Nephron (organoid): ENCODE results near the gene UNC13C.
A peak's percentile ranks its signal among the peaks of the same experiment; 100 is the strongest.
"Not testable (repeated sequence)": the region's sequence is repeated elsewhere in the genome, so short reads cannot be mapped to it uniquely, and the experiment has no call there.

Experiments used
- H3K27ac Mint-ChIP-seq, 3 experiments: 2 replicates each; pipeline ENCODE4 v1.8.0; 2020; ENCODE audit warnings: mixed read lengths in 3 of 3, mild to moderate bottlenecking in 2 of 3, moderate library complexity in 1 of 3
- H3K27me3 Mint-ChIP-seq: 2 replicates; pipeline ENCODE4 v1.8.0; 2021; ENCODE audit warnings: low read depth, mild to moderate bottlenecking, moderate library complexity, mixed read lengths
- H3K36me3 Mint-ChIP-seq: 2 replicates; pipeline ENCODE4 v1.8.0; 2020; ENCODE audit warnings: low read depth, mixed read lengths
- H3K4me1 Mint-ChIP-seq: 2 replicates; pipeline ENCODE4 v1.8.0; 2020; ENCODE audit warnings: mixed read lengths
- H3K4me3 Mint-ChIP-seq, 3 experiments: 2 replicates each; pipeline ENCODE4 v1.8.0; 2020; ENCODE audit warnings: mild to moderate bottlenecking in 3 of 3, mixed read lengths in 3 of 3, moderate library complexity in 2 of 3
- H3K9me3 Mint-ChIP-seq: 2 replicates; pipeline ENCODE4 v1.8.0; 2020; ENCODE audit warnings: mixed read lengths
- TF ChIP-seq, protein P1 (sequence below), 3 experiments: fragments of 200-600 bp; sonication (generic); IDR thresholded peaks; one replicate each; pipeline ENCODE4 v1.5.0; 2021; ENCODE audit warnings: antibody characterized with exemption in 3 of 3; ENCODE audit not compliant: unreplicated experiment in 3 of 3

The UNC13C gene

GRCh38 chr15:53978253-53978906 lies at the start of gene UNC13C:
Gene UNC13C, plus strand, starts transcription at chr15:53978441. Its CDS starts 34,463 bp downstream, at chr15:54012904.
- Mint-ChIP-seq H3K27me3 (peaks cover 46% of the 10 kb centered on the region), H3K4me3 (peak within 1 kb of the TSS; percentile 84 to 92 (median 87)), H3K36me3 (no peaks in the 10 kb centered on the region), H3K27ac (peak within 1 kb of the TSS; percentile 21 to 82 (median 45)), H3K4me1 (peaks cover 19% of the 10 kb centered on the region), H3K9me3 (no peaks in the 10 kb centered on the region)
- TF ChIP-seq, protein P1, sequence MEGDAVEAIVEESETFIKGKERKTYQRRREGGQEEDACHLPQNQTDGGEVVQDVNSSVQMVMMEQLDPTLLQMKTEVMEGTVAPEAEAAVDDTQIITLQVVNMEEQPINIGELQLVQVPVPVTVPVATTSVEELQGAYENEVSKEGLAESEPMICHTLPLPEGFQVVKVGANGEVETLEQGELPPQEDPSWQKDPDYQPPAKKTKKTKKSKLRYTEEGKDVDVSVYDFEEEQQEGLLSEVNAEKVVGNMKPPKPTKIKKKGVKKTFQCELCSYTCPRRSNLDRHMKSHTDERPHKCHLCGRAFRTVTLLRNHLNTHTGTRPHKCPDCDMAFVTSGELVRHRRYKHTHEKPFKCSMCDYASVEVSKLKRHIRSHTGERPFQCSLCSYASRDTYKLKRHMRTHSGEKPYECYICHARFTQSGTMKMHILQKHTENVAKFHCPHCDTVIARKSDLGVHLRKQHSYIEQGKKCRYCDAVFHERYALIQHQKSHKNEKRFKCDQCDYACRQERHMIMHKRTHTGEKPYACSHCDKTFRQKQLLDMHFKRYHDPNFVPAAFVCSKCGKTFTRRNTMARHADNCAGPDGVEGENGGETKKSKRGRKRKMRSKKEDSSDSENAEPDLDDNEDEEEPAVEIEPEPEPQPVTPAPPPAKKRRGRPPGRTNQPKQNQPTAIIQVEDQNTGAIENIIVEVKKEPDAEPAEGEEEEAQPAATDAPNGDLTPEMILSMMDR (IDR thresholded peaks at IDR 0.05; ENCODE audit: unreplicated experiment in 3 of 3) = peak in 1 of 3 experiments; percentile 2

DNA sequence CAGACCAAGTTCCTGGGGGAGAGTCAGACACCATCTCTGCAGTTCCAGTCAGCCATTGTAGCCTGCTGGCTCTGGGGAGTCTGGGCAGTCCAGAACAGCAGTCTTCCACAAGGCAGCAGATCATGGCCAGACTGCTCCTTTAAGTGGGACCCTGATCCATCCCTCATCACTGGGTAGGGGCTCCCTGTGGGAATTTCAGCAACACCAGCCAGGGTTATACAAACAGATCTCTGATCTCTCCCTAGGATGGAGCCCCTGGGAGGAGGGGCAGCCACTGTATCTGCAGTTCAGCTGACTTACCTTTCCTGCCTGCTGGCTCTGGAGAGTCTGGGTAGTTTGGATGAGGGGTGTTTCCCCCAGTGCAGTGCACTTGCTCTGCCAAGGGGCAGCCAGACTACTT lies 42.1 kb upstream of the UNC13C start:
- Mint-ChIP-seq H3K27me3 (no peaks in the 10 kb centered on the region), H3K4me1 (no peaks in the 10 kb centered on the region), H3K27ac (no peak overlapping the region), H3K9me3 (peaks cover 40% of the 10 kb centered on the region), H3K36me3 (peaks cover 3% of the 10 kb centered on the region), H3K4me3 (no peak overlapping the region)
- TF ChIP-seq, protein P1 (IDR thresholded peaks at IDR 0.05; ENCODE audit: unreplicated experiment in 3 of 3) = no peak

DNA sequence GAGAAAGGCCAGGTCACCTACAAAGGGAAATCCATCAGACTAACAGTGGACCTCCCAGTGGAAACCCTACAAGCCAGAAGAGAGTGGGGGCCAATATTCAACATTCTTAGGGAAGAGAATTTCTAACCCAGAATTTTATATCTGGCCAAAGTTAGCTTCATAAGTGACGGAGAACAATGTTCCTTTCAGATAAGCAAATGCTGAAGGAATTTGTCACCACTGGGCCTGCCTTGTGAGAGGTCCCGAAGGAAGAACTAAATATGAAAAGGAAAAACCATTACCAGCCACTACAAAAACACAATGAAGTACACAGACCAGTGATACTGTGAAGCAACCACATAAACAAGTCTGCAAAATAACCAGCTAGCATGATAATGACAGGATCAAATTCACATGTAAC lies 40.6 kb upstream of the UNC13C start:
- not testable (repeated sequence) for H3K27me3 Mint-ChIP-seq, H3K36me3 Mint-ChIP-seq, H3K4me1 Mint-ChIP-seq, H3K27ac Mint-ChIP-seq, H3K4me3 Mint-ChIP-seq
- peaks cover 40% of the 10 kb centered on the region for H3K9me3 Mint-ChIP-seq

GRCh38 chr15:53950572-53950971 lies 27.7 kb upstream of the UNC13C start:
- Mint-ChIP-seq H3K4me1 (no peaks in the 10 kb centered on the region), H3K9me3 (peaks cover 4% of the 10 kb centered on the region), H3K36me3 (no peaks in the 10 kb centered on the region), H3K27me3 (peaks cover 4% of the 10 kb centered on the region), H3K27ac (no peak overlapping the region), H3K4me3 (no peak overlapping the region)
- TF ChIP-seq, protein P1 (IDR thresholded peaks at IDR 0.05; ENCODE audit: unreplicated experiment in 3 of 3) = no peak

GRCh38 chr15:53955396-53955795 lies 22.8 kb upstream of the UNC13C start:
- no peaks in the 10 kb centered on the region for H3K4me1 Mint-ChIP-seq
- no peak overlapping the region for H3K4me3 Mint-ChIP-seq
- H3K36me3 Mint-ChIP-seq = no peaks in the 10 kb centered on the region
- TF ChIP-seq, protein P1 (IDR thresholded peaks at IDR 0.05; ENCODE audit: unreplicated experiment in 3 of 3) = no peak
- no peaks in the 10 kb centered on the region for H3K9me3 Mint-ChIP-seq
- no peaks in the 10 kb centered on the region for H3K27me3 Mint-ChIP-seq
- no peak overlapping the region for H3K27ac Mint-ChIP-seq

DNA sequence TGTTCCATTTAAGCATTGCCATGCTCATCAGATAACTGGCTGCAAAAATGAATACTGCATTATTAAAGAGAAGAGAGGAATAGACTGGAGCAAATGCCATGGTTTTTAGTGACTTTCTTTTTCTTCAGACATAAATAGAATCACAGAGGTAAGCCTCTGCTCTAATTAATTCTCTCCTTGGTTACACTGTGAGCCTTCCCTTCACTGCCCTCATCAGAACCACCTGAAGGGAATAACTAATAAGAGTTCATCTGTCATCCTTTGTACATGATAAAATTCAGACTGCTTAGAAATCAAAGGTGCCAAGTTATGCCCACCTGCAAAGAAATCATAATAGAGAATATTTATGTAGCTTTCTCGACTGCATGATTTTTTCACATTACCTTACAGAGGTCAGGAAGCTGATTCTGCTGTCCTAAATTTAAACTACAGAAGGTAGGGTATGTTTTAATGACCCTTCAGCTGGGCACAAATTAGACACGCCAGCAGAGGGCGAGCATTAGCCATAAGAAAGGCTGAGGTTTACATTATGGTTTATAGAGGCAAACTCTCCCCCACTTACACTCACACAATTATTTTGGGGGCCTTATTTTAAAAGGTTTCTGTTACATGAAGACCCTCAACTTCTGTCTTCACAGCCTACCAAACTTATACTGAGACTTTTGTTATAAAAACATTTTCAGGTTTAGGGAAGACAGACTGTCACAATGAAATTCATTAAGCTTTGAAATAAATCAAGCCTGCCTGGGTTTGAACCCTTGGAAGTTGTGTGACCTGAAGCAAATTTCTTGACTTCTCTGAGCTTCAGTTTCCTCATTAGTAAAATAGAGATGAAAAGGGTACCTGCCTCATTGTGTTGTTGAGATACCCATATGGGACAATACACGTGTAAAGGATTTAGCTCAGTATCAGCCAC lies 15.3 kb upstream of the UNC13C start:
- TF ChIP-seq, protein P1 (IDR thresholded peaks at IDR 0.05; ENCODE audit: unreplicated experiment in 3 of 3) = peak; percentile 49 to 68 (median 54)
- H3K36me3 Mint-ChIP-seq = no peaks in the 10 kb centered on the region
- H3K9me3 Mint-ChIP-seq = no peaks in the 10 kb centered on the region
- H3K4me1 Mint-ChIP-seq = peaks cover 6% of the 10 kb centered on the region
- peaks cover 8% of the 10 kb centered on the region for H3K27me3 Mint-ChIP-seq
- peak overlapping the region in 1 of 3 experiments; percentile 50 for H3K27ac Mint-ChIP-seq
- no peak overlapping the region for H3K4me3 Mint-ChIP-seq
